GM21526 (cell line): ENCODE results near the gene ATN1.

ENCODE experiments used
- ATAC-seq: cut with Tn5 transposase; IDR thresholded peaks from one replicate; pipeline ENCODE4 v1.9.1; 2021; ENCODE audit warnings: moderate library complexity; ENCODE audit not compliant: unreplicated experiment, low FRiP score

The ATN1 gene

GRCh38 chr12:6966351-6966750 is 38.6 kb downstream of the ATN1 start:
- no peak for ATAC-seq

- no peak for ATAC-seq
Measured at GRCh38 chr12:6967651-6968100, 39.9 kb downstream of the ATN1 start.

- no peak for ATAC-seq
Measured at GRCh38 chr12:6968426-6968825, 40.7 kb downstream of the ATN1 start.

GRCh38 chr12:6970096-6970527 is 42.4 kb downstream of the ATN1 start:
- ATAC-seq: peak; percentile 26

GRCh38 chr12:6974180-6974579 is 46.4 kb downstream of the ATN1 start:
- ATAC-seq: no peak

- ATAC-seq: no peak
Measured at GRCh38 chr12:6975297-6976032, 47.7 kb downstream of the ATN1 start.

- ATAC-seq: no peak
Measured at GRCh38 chr12:6977653-6978052, 49.9 kb downstream of the ATN1 start.

- no peak for ATAC-seq
Measured at GRCh38 chr12:6978188-6978587, 50.4 kb downstream of the ATN1 start.

- ATAC-seq: no peak
Measured at GRCh38 chr12:6978611-6979011, 50.9 kb downstream of the ATN1 start.

- ATAC-seq: no peak
Measured at GRCh38 chr12:6979021-6979420, 51.3 kb downstream of the ATN1 start.

- ATAC-seq: no peak
Measured at GRCh38 chr12:6979453-6979852, 51.7 kb downstream of the ATN1 start.

GRCh38 chr12:6980075-6980474 is 52.3 kb downstream of the ATN1 start:
- no peak for ATAC-seq

GRCh38 chr12:6980740-6981139 is 53.0 kb downstream of the ATN1 start:
- no peak for ATAC-seq

GRCh38 chr12:6981152-6982052 is 53.6 kb downstream of the ATN1 start:
- ATAC-seq: no peak

- ATAC-seq: no peak
Measured at GRCh38 chr12:6982532-6982931, 54.8 kb downstream of the ATN1 start.

GRCh38 chr12:6987956-6988553 is 60.3 kb downstream of the ATN1 start:
- ATAC-seq: no peak
